HG03442 (cell line): ENCODE measurements around the gene S100A1.

Experiments
- ATAC-seq: cut with Tn5 transposase; IDR thresholded peaks from one replicate; pipeline ENCODE4 v1.9.1; 2021; ENCODE audit warnings: mild to moderate bottlenecking, moderate library complexity; ENCODE audit not compliant: unreplicated experiment

Gene S100A1

DNA sequence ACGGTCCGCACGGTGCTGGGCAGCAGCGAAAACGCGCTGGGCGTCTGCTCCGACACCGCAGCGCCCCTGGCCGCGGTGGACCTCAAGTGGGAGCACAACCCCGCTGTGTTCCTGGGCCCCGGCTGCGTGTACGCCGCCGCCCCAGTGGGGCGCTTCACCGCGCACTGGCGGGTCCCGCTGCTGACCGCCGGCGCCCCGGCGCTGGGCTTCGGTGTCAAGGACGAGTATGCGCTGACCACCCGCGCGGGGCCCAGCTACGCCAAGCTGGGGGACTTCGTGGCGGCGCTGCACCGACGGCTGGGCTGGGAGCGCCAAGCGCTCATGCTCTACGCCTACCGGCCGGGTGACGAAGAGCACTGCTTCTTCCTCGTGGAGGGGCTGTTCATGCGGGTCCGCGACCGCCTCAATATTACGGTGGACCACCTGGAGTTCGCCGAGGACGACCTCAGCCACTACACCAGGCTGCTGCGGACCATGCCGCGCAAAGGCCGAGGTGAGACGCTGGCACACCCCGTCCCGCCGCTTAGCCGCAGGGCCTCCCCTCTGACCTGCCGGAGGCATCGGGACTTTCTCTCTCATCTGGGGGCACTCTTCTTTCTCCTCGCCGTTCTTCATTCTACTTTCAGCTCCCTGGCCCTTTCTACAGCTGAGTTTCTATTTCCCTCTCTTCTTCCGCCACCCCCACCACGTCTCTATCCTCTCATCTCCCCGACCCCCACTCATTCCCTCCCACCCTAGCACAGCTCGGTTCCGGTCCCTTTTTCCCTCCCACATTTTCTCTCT is 51.3 kb downstream of the S100A1 start:
- ATAC-seq = no peak

DNA sequence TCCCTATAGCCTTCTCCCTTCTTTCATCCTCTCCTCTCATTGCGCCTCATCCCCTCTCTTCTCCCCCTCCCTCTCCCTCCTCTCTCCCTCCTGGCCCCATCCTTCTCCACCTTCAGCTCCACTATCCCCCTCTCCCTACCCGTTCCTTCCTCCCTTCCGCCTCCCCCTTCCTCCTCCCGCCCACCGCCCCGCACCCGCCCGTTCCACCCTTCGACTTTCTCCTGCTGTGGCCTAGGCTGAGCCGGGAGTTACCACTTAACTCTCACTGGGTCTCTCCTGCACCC is 51.8 kb downstream of the S100A1 start:
- no peak for ATAC-seq
